GM23248 (cell line): ENCODE results near the gene TIMM21.

Source experiments
- EZH2 ChIP-seq: fragments of 200-600 bp; sonication (generic); IDR thresholded peaks from 2 replicates; pipeline ENCODE4 v1.6.1; 2018; ENCODE audit warnings: antibody characterized with exemption, mild to moderate bottlenecking; ENCODE audit not compliant: insufficient read depth, poor library complexity, severe bottlenecking
- EZH2phosphoT487 ChIP-seq: fragments of 200-600 bp; sonication (generic); IDR thresholded peaks from 2 replicates; pipeline ENCODE4 v1.6.1; 2018; ENCODE audit warnings: antibody characterized with exemption, moderate library complexity, mild to moderate bottlenecking, low read depth; ENCODE audit not compliant: insufficient read depth

GRCh38 chr18:74137920-74138538 lies 10.3 kb upstream of the TIMM21 start:
- no peak for TF ChIP-seq EZH2phosphoT487
- no peak for TF ChIP-seq EZH2
